Measurements from ENCODE around the gene CPZ. TPM values are rescaled to one million over a fixed set of nuclear protein-coding genes. Genes with fewer than 3 reads are reported as not detected.

The CPZ gene
- total RNA-seq, 2 donors from 2014 or later, result 0.90 to 1.2 TPM

DNA sequence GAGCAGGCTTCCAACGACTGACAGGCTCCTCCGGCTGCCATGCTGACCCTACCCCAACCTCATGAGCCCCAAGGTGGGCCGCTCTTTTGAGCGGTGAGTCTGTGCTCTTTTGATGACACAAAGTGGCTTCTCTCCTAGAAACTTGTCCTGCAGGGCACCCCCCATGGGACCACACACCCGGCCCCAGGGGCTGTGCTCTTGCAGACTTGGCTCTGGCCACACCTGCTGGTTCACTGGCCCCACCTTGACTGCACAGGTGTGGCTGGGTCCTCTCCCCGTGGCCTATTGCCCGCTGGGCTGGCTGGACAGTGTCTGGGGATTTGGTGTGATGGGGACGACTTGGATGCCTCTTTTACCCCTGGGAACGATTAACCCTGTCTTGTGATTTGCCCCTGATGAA is 1.5 kb upstream of the CPZ start:
- H3K36me3 ChIP-seq, result no peaks in the 10 kb centered on the region
- H3K4me3 ChIP-seq, result no peak overlapping the region
- no peaks in the 10 kb centered on the region for H3K9me3 ChIP-seq
- no peak for DNase-seq (ENCODE audit: low spot score)
- H3K27me3 ChIP-seq, result peaks cover 0 to 13% of the 10 kb centered on the region in 2 donors
- TF ChIP-seq, protein P1, sequence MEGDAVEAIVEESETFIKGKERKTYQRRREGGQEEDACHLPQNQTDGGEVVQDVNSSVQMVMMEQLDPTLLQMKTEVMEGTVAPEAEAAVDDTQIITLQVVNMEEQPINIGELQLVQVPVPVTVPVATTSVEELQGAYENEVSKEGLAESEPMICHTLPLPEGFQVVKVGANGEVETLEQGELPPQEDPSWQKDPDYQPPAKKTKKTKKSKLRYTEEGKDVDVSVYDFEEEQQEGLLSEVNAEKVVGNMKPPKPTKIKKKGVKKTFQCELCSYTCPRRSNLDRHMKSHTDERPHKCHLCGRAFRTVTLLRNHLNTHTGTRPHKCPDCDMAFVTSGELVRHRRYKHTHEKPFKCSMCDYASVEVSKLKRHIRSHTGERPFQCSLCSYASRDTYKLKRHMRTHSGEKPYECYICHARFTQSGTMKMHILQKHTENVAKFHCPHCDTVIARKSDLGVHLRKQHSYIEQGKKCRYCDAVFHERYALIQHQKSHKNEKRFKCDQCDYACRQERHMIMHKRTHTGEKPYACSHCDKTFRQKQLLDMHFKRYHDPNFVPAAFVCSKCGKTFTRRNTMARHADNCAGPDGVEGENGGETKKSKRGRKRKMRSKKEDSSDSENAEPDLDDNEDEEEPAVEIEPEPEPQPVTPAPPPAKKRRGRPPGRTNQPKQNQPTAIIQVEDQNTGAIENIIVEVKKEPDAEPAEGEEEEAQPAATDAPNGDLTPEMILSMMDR (IDR thresholded peaks at IDR 0.05), result no peak
- peaks cover 0 to 11% of the 10 kb centered on the region in 2 donors for H3K4me1 ChIP-seq
- H3K27ac ChIP-seq, result no peak overlapping the region

DNA sequence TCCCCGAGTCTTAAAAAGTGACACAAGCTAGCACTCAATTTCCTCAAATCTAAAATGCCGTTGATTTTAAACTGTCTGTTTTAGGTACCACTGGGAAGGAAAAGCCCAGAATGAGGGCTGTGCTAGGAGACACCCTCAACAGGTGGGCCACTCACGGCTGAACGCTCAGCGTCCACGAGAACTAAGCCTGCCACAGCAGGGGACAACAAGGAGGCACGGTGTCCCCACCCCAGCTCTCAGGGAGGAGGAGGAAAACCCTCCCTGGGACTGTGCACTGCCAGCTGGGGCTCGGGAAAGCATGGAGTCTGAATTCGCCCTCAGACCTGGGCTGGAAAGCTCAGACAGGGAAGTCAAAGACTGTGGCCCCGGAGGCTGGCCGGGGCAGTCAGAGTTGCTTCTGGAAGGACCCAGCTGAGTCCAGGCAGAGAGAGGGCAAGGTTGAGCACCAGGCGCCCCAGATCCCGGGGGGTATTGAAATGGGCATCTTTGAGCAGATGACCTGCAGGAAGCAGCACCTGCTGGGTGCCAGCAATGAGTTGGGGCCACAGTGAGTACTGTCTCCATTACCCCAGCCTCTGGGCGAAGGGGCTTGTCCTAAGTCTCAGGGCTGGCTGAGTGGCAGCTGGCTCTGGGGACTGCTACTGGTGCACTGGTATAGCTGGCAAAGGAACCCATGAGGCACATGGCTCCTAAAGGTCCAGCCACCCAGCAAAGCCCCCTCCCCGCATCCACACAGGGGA is 769 bp upstream of the CPZ start:
- H3K27me3 ChIP-seq, result peaks cover 0 to 13% of the 10 kb centered on the region in 2 donors
- H3K9me3 ChIP-seq, result no peaks in the 10 kb centered on the region
- TF ChIP-seq, protein P1 (IDR thresholded peaks at IDR 0.05), result no peak
- H3K4me3 ChIP-seq, result no peak overlapping the region
- H3K27ac ChIP-seq, result no peak overlapping the region
- H3K36me3 ChIP-seq, result no peaks in the 10 kb centered on the region
- no peak for DNase-seq (ENCODE audit: low spot score)
- H3K4me1 ChIP-seq, result peaks cover 0 to 11% of the 10 kb centered on the region in 2 donors

DNA sequence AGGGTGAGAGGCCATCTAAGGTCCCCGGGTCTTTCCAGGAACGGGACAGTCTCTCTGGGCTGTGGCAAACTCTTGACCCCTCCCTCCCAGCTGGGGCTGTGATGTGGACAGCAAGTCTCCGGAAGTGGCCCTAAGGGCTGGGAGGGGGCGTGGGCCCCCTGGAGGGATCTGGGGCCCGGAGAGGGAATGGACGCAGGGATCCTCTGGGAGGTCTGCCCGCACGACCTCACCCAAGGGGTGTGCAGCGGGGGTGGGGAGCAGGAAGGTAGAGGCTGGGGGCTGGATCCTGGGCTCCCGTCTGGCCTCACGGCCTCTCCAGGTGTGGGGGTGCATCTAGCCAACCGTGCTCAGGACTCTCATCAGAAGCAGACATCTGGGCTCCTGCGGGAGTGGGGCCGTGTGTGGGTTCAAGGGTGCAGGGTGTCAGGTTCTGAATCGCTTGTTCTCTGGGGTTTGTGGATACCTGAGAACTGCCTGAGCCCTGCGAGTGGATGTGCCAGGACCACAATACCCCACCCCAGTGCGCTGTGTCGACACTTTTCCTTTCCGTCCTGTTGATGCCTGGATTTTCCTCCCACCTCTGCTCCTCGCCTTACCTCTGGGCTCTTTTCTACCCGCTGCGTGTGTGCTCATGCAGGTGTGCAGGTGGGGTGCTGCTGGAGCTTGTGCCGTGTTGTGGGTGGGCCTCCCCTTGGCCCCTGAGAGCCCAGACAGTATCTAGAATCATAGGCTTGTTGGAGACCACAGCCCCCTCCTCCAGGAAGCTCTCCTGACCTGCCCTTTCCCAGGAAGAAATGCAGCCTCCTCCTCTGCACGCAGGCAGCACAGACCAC is 915 bp downstream of the CPZ start:
- peaks cover 0 to 13% of the 10 kb centered on the region in 2 donors for H3K27me3 ChIP-seq
- no peak overlapping the region for H3K27ac ChIP-seq
- DNase-seq (ENCODE audit: low spot score), result no peak
- TF ChIP-seq, protein P1 (IDR thresholded peaks at IDR 0.05), result no peak
- no peaks in the 10 kb centered on the region for H3K9me3 ChIP-seq
- H3K36me3 ChIP-seq, result no peaks in the 10 kb centered on the region
- peaks cover 0 to 11% of the 10 kb centered on the region in 2 donors for H3K4me1 ChIP-seq
- peak overlapping the region in 1 of 2 donors; percentile 34 for H3K4me3 ChIP-seq

DNA sequence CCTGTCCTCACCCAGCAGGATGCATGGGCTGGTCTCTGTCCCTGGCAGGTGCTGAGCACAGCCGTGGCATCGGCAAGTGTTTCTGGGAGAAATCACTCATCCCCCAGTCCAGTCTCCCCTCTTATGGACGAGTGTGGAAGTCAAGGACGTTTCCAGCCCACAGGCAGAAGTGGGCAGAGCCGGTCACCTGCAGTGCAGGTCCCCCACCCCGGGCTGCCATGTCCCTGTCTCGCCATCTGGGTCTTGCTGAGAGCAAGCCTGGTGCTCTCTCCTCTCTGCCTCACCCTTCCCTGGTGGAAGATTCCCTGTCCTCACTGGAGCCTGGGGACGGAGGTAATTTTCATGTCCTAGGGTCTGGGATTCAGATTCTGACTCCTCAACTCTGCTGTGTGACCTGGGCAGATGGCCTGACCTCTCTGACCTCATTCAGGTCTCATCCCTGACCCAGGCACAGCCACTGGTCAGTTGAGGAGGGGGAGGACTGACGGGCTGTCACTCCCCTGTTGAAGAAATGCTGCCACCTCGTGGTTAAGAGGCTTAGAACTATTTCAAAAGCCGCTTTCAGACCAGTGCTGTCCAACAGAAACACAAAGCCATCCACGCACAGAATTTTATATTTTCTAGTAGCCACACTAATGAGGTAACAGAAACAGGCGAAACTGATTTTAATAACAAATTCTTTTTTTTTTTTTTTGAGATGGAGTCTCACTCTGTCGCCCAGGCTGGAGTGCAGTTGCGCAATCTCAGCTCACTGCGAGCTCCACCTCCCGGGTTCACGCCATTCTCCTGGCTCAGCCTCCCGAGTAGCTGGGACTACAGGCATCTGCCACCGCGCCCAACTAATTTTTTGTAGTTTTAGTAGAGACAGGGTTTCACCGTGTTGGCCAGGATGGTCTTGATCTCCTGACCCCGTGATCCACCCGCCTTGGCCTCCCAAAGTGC is 1.8 kb downstream of the CPZ start:
- Histone ChIP-seq H3K27me3 (peaks cover 0 to 13% of the 10 kb centered on the region in 2 donors), H3K36me3 (no peaks in the 10 kb centered on the region), H3K4me1 (peaks cover 0 to 11% of the 10 kb centered on the region in 2 donors), H3K4me3 (no peak overlapping the region), H3K9me3 (no peaks in the 10 kb centered on the region), H3K27ac (no peak overlapping the region)
- DNase-seq (ENCODE audit: low spot score), result no peak
- TF ChIP-seq, protein P1 (IDR thresholded peaks at IDR 0.05), result peak; percentile 42 to 76
